Measurements from ENCODE around the gene GPBAR1.
"Not testable (repeated sequence)": the region's sequence is repeated elsewhere in the genome, so short reads cannot be mapped to it uniquely, and the experiment has no call there.

GPBAR1 gene

DNA sequence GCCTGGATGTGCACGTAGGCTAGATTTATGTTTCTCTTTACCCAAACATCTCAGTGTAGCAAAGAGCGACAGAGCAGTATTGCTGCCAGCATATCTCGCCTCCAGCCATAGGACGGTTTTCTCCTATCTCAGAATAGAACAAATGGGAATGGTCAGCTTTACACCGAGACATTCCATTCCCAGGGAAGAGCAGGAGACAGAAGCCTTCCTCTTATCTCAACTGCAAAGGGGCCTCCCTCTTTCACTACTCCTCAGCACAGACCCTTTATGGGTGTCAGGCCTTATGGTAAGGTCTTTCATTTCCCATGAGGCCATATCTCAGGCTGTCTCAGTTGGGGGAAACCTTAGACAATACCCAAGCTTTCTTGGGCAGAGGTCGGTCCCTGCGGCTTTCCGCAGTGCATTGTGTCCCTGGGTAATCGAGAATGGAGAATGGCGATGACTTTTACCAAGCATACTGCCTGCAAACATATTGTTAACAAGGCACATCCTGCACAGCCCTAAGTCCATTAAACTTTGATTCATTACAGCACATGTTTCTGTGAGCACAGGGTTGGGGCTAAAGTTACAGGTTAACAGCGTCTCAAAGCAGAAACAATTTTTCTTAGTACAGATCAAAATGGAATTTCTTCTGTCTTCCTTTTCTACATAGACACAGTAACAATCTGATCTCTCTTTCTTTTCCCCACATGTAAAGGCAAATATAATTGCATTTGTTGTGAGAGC lies 50.9 kb downstream of the GPBAR1 start:
- FAIRE-seq = not testable (repeated sequence)

DNA sequence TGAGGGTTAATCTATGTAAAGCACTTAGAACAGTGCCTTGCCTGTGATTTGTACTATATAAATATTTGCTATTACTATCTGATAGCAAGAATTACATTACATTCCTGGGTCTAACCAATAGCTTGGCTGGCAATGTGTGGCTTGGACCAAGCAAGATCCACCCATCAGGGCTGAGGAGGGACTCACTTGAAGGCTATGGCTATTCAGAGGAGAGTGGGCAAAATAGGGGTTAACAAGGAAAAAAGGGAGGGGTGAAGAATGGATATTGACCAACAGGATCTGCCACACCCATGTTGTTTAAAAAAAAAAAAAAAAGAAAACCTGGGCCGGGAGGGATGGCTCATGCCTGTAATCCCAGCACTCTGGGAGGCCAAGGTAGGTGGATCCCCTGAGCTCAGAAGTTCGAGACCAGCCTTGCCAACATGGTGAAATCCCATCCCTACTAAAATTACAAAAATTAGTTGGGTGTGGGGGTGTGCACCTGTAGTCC lies 51.5 kb downstream of the GPBAR1 start:
- no peak for FAIRE-seq

DNA sequence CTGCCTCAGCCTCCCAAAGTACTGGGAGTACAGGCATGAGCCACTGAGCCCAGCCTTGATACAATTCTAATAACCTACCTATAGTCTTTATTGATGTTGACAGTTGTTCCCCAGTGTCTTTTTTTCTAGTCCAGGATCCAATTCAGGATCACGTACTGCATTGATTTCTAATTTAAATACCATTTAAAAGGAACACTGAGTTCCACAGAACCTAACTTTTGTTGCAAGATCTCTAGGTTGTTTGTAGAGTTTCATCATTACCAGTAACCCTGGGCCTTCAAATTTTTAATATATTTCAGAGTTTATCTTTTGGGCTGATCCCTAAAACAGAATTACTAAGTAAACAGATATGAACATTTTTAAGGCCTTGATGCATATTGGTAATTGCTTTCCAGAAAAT lies 52.5 kb downstream of the GPBAR1 start:
- FAIRE-seq = no peak

Measured in G401.6 (cell line).